ENCODE measurements around the gene EPAS1. TPM values are rescaled to one million over a fixed set of nuclear protein-coding genes. Genes with fewer than 3 reads are reported as not detected.

EPAS1 gene
- total RNA-seq, 1 donor from 2014 or later: 1,738 TPM

- no peak for DNase-seq (ENCODE audit: low spot score in 2 of 2)
- no peak for TF ChIP-seq CTCF (IDR thresholded peaks at IDR 0.05)
- H3K27me3 ChIP-seq: no peaks in the 10 kb centered on the region
- peaks cover 37 to 57% of the 10 kb centered on the region in 2 donors for H3K36me3 ChIP-seq
- peak overlapping the region; percentile 21 to 52 for H3K27ac ChIP-seq
- H3K4me3 ChIP-seq: no peak overlapping the region
- intact Hi-C loops (cut with DNase I): loop anchor here (2.0 to 5.0 kb wide), 2 partner anchors 14 to 130 kb away; no protein-coding TSS in a partner anchor
- H3K4me1 ChIP-seq: peaks cover 0 to 8% of the 10 kb centered on the region in 2 donors
- no peaks in the 10 kb centered on the region for H3K9me3 ChIP-seq
These were observed 65.4 kb downstream of the EPAS1 start for GRCh38 chr2:46362667-46363012.

DNA sequence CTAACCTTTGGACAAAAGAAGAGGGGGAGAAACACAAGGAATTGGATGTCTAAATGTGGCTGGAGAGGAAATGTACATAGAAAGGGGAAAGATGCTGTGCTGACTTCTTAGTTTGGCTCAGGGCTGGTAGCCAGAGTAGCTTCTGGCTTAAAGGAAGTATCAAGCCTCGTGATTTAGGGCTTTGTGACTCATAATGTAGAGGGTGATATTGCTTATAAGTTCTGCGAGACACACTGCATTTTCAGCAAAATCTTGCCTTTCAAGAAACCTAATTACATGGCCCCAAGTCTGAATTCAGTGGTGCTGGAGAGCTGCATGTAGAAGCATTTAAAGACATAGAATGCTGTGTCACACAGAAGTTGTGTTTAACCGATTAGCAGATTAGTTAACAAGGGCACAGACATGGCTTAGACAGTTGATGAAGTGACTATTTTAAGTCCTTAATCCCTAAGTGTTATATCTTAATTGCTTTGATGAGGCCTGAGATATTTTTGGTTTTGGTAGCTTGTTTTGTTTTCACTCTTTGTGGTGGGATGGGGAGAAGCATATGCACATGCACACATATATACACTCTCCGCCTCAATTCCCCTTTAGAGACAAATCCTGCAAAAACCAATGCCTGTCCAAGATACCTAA lies 66.4 kb downstream of the EPAS1 start:
- intact Hi-C loops (cut with DNase I): loop anchor here (2.0 to 5.0 kb wide), 2 partner anchors 15 to 131 kb away; no protein-coding TSS in a partner anchor
- DNase-seq (ENCODE audit: low spot score in 2 of 2): no peak
- no peaks in the 10 kb centered on the region for H3K27me3 ChIP-seq
- peaks cover 37 to 52% of the 10 kb centered on the region in 2 donors for H3K36me3 ChIP-seq
- H3K27ac ChIP-seq: peak overlapping the region in 1 of 2 donors; percentile 37
- H3K4me1 ChIP-seq: peaks cover 0 to 8% of the 10 kb centered on the region in 2 donors
- no peaks in the 10 kb centered on the region for H3K9me3 ChIP-seq
- no peak for TF ChIP-seq CTCF (IDR thresholded peaks at IDR 0.05)
- no peak overlapping the region for H3K4me3 ChIP-seq

- DNase-seq (ENCODE audit: low spot score in 2 of 2): no peak
- H3K9me3 ChIP-seq: no peaks in the 10 kb centered on the region
- intact Hi-C loops (cut with DNase I): loop anchor here (1.0 to 5.0 kb wide), 4 partner anchors 66 to 372 kb away; no protein-coding TSS in a partner anchor
- H3K36me3 ChIP-seq: peaks cover 47 to 55% of the 10 kb centered on the region in 2 donors
- H3K4me3 ChIP-seq: no peak overlapping the region
- H3K27me3 ChIP-seq: no peaks in the 10 kb centered on the region
- peaks cover 0 to 8% of the 10 kb centered on the region in 2 donors for H3K4me1 ChIP-seq
- no peak overlapping the region for H3K27ac ChIP-seq
- TF ChIP-seq CTCF (IDR thresholded peaks at IDR 0.05): peak; percentile 68 to 86 (median 78)
These were observed 67.7 kb downstream of the EPAS1 start for GRCh38 chr2:46364797-46365457.

GRCh38 chr2:46365913-46366667 lies 68.9 kb downstream of the EPAS1 start:
- DNase-seq (ENCODE audit: low spot score in 2 of 2): no peak
- Histone ChIP-seq H3K27ac (no peak overlapping the region), H3K9me3 (no peaks in the 10 kb centered on the region), H3K36me3 (peaks cover 51 to 55% of the 10 kb centered on the region in 2 donors), H3K27me3 (no peaks in the 10 kb centered on the region), H3K4me1 (peaks cover 0 to 8% of the 10 kb centered on the region in 2 donors), H3K4me3 (no peak overlapping the region)
- peak in 2 of 3 experiments; percentile 29 to 44 for TF ChIP-seq CTCF (IDR thresholded peaks at IDR 0.05)
- intact Hi-C loops (cut with DNase I): loop anchor here (1.0 to 5.0 kb wide), 4 partner anchors 67 to 373 kb away; no protein-coding TSS in a partner anchor

DNA sequence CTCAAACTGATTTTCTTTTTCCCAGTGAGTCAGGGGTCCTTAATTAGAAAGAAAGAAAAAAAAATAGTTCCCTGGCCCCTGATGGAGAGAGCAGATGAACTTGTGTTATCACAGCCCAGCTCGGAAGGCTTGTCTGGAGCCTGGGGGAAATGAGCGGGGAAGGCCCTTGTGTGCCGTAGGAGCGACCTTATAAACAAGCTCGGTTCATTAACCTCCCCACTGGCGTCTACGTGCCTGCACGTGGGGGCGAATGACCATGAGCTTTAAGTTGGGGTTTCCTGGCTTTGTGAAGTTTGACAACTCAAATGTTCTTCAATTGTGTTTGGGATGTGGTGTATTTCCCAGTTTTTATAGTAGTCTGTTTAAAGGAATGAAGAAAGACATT lies 69.5 kb downstream of the EPAS1 start:
- peaks cover 51 to 55% of the 10 kb centered on the region in 2 donors for H3K36me3 ChIP-seq
- no peak overlapping the region for H3K4me3 ChIP-seq
- intact Hi-C loops (cut with DNase I): loop anchor here (1.0 to 5.0 kb wide), 2 partner anchors 303 to 354 kb away; no protein-coding TSS in a partner anchor
- no peaks in the 10 kb centered on the region for H3K9me3 ChIP-seq
- no peak for DNase-seq (ENCODE audit: low spot score in 2 of 2)
- peaks cover 0 to 8% of the 10 kb centered on the region in 2 donors for H3K4me1 ChIP-seq
- no peak for TF ChIP-seq CTCF (IDR thresholded peaks at IDR 0.05)
- H3K27me3 ChIP-seq: no peaks in the 10 kb centered on the region
- no peak overlapping the region for H3K27ac ChIP-seq
